NCI-H1694 treated with DMSO at 0.1 percent for 48 hours (cell line): ENCODE measurements around the gene PGAP3.

Source experiments
- DNase-seq: peaks from one replicate; lab custom pipeline; 2025; lab: John Stamatoyannopoulos, UW

Gene PGAP3

DNA sequence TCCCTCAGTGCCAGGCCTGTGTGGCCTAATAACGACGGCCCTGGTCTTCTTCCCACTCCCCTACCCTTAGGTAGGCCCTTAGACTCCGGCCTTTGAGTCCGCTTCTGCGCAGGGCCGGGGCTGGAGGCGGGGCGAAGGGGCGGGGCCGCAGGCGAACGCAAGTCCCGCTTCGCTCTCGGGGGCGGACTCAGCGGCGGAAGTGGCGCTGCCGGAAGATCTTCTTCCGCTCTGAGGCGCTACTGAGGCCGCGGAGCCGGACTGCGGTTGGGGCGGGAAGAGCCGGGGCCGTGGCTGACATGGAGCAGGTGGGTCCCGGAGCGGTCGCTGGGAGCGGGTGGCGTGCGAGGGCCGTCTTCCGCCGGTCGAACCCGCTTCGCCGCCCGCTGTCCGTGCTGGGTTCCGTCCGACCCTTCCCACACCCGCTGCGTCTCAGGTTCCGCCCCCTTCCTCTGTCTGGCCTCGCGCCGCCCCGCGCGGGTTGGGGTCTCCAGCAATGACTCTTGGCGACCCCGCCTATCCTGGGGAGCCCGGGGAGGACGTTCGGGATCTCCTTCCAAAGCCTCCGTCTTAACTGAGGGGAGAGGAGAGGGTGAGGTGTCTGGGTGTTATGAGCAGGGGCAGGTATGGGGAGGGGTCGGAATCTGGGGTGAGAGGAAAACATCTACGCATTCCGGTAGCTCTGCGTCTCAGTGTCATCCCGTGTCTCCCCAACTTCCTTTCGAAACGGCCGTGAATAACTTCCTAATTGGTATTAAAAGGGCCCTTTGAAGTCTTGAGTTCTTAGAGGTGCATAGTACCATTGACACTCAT is 50.7 kb downstream of the PGAP3 start, which contains the start of gene STARD3:
TSS of gene STARD3 (plus strand) at position 218 of the 810 bp plus-strand sequence. CDS start 16,388 bp downstream, outside the sequence.
- DNase-seq, result peak; percentile 58

- DNase-seq, result no peak
Measured at GRCh38 chr17:39636587-39636926, 51.3 kb downstream of the PGAP3 start.

- no peak for DNase-seq
Measured at GRCh38 chr17:39635614-39636176, 52.2 kb downstream of the PGAP3 start.

- DNase-seq, result peak; percentile 67
Measured at GRCh38 chr17:39634384-39634871, 53.4 kb downstream of the PGAP3 start.

DNA sequence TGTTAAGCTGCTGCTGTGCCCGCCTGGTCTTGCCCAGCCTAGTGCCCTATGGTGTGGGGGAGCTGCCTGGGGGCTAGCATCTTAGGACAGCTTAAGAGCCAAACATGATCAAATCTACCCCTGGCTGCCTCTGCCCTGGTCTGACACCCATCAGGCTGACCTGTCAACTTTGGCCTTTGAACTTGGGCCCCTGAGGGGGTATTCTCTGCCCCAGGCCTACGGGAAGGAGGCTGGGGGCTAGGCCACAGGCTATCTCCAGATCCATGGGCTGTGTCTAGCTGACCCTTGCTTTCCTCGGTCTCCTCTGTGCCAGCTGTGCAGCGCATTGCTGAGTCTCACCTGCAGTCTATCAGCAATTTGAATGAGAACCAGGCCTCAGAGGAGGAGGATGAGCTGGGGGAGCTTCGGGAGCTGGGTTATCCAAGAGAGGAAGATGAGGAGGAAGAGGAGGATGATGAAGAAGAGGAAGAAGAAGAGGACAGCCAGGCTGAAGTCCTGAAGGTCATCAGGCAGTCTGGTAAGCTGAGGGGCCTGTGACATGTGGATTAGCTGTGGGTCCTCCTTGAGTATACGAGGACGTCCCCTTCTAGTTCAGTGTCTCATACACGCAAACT is 54.2 kb downstream of the PGAP3 start:
- DNase-seq, result no peak

DNA sequence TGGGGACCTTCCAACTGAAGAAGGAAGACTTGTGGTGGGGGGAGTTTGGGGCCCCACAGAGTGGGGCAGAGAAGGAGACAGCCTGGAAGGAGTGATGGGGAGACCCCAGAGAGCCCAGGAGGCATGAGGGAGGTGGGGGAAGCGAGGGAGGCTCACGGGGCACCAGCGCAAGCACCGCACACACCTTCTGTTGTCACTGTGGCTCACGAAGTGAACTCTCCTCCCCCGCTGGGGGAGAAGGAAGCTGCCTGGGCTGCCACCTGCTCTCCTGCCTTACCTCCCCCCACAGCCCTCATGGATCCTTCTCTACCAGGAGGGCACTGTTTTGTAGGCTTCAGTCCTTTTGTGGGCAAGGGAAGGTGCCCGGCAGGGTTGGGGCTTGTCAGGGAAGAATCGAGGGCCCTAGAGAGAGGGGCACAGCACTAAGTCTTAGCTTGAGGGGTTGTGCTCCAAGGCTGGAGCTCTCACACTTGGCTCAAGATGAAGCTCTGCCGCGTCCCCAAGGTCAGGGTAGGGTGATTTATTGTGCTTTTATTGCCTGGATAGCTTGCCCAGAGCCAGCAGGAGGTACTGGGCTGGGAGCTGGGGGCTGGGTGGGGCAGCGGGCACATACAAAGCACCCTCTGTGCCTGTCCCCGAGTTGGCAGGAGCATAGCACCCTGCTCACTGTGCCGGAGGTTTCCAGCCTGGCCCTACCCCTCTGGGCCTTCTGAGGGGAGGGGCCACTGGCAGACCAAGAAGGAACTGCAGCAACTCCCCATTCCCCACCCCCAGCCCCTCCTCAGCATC is 55.5 kb downstream of the PGAP3 start:
- no peak for DNase-seq

GRCh38 chr17:39631403-39631802 is 56.5 kb downstream of the PGAP3 start:
- no peak for DNase-seq

GRCh38 chr17:39629898-39630297 is 58.0 kb downstream of the PGAP3 start:
- DNase-seq, result no peak

DNA sequence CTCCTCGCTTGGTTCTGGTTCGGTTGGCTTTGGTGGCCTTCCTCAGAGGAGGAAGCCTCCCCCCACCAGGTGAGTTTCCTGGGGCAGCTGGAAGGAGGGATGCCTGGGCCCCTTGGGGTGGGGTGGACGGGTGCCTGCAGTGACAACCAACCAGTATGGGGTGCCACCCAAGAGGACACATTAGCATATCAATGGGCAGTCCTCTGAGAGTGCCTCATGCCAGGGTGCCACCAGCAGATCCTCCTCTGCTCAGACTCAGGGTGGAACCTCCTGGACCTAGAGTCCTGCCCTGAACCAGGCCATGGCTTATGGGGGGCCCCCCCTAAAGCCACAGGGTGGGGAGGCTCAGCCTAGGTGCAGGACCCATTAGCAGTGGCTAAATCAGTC is 58.4 kb downstream of the PGAP3 start:
- no peak for DNase-seq

DNA sequence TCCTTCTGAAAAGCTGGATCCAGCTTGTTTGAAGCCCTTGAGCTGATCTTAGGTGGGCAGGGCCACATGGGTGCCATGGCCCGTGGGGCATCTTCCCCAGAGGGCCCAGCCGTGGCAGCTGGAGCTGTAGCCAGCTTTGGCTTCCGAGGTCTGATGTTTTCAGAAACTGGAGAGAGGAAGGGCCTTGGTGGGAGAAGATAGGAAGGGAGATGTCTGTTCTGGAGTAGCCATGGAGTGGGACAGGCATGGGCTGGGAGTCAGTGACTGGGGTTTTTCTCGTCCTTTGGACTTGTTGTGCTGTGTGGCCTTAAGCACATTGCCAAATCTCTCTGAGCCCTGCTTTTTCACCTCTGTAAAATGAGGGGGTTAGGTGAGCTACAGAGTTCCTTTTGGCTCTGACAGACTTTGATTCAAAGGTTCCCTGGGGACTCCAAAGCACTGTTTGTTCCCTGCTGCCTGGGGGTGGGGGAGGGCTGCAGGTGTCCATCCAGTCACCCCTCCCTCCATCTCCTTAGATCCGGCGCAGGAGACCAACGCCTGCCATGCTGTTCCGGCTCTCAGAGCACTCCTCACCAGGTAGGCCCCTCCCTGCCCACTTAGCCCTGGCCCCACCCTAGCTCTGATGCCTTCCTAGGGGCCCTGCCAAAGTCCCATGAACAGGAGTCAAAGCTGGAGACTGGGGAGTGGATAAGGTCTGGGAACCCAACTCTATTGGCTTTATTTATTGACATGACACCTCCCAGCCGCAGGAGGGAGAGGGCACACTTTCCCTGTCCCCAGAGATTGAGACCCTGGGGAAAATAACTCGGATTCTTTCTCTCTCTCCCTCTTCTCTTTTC is 59.0 kb downstream of the PGAP3 start:
- no peak for DNase-seq

DNA sequence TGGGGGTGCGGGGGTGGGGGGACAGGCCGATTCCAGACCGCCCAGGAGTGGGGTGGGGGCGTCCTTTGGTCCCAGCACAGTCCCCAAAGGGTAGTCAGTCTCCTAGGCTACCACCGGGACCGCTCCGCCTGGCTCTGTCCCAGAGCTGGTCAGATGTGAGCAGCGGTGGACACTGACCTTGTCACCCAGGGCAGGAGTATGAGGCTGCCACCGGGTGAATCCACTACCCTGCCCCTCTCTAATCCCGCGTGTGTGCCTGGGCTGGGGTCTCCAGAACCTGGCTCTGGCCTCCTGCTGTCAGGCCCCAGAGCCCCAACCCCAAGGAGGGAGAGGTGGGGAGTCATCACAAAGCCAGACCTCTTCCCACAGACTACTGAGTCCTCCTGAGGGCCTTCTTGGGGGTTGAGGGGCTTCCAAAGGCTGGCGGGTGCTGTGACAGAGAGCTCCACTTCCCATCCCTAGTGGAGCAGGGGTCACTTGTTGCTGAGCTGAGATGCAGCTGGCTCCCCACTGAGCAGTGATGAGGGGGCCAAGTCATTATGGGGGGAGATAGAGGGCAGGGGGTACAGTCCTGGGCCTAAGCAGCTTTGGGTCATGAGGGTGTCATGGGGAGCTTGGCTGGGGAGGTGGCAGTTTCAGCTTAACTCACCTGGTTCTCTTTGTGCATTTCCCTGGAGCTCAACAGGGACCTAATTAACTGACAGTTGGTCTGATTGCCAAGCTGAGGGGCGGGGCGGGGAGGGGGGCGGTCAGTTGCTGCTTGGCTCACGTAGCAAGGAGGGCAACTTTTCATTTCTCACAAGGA is 59.9 kb downstream of the PGAP3 start:
- DNase-seq, result no peak

GRCh38 chr17:39627047-39627711 is 60.7 kb downstream of the PGAP3 start:
- no peak for DNase-seq

- DNase-seq, result no peak
Measured at GRCh38 chr17:39626171-39627046, 61.4 kb downstream of the PGAP3 start, which contains the start of gene PPP1R1B. Gene PPP1R1B, plus strand, starts transcription at chr17:39626952. Its CDS starts 441 bp downstream, at chr17:39627393.

GRCh38 chr17:39625198-39625785 is 62.6 kb downstream of the PGAP3 start:
- no peak for DNase-seq

DNA sequence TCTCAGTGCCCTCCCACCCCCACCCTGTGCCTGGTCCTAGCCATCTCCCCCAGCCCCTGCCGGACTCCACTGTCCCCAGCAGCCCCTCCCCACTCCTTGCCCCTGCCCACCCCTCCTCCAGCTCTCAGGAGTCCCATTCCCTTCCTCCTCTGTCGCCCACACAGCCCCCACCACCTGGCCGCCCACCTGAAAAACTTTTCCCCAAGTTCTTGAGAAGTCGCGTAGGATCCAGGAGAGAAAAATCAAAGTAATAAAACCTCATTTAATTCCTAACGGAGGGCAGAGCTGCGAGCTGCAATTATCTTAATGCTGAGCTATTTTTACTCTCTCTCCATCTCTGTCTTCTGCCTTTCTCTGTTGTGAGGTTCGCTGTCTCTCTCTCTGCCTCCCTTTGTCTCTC is 63.5 kb downstream of the PGAP3 start:
- DNase-seq, result no peak

DNA sequence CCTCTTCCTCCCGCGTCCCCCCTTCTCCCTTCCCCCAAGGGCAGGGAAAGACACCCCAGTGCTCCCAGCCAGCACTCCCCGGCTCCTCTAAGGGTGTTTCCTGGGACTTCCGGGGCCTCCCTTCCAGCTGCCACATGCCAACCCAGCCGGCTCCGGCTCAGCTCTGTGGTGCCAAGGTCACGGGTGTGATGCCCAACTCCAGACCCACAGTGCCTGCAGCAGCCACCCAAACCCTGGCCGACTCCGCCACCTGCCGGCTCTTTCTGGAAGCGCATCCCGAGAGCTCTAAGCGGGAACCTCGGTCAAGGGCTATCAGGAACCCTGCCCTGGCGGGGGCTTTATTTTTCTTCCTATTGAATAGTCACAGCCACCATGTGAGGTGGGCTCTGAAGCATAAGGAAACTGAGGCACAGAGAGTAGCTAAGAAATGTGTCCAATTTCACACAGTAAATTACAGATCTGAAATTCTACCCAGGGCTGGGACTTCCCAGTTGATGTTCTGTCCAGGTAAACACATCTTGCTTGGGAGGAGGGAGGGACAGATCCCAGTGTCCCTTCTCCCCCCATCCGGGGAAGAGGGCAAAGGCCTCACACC is 64.4 kb downstream of the PGAP3 start:
- DNase-seq, result peak; percentile 48

- DNase-seq, result no peak
Measured at GRCh38 chr17:39622380-39623006, 65.4 kb downstream of the PGAP3 start.
